A673 (cell line): ENCODE measurements around the gene FRAS1.

Experiments used
- CTCF ChIP-seq: fragments of 300-800, 200-600 bp; sonication (generic); conservative IDR thresholded peaks from 2 replicates; pipeline ENCODE4 v1.5.1; 2017; ENCODE audit warnings: low read depth, mild to moderate bottlenecking, antibody characterized with exemption, low read length, moderate library complexity, mixed read lengths
- EZH2 ChIP-seq: fragments of 200-600 bp; sonication (generic); IDR thresholded peaks from 2 replicates; pipeline ENCODE4 v1.6.1; 2017; ENCODE audit warnings: borderline replicate concordance, low read depth, mild to moderate bottlenecking, mixed read lengths, antibody characterized with exemption, low read length; ENCODE audit not compliant: poor library complexity, severe bottlenecking

GRCh38 chr4:78581618-78582017 lies 524.5 kb downstream of the FRAS1 start:
- TF ChIP-seq CTCF = no peak
- TF ChIP-seq EZH2 = no peak
